Measurements from ENCODE around the gene NSMF. TPM values are rescaled to one million over a fixed set of nuclear protein-coding genes. Genes with fewer than 3 reads are reported as not detected.

NSMF gene
- total and polyA plus RNA-seq, 2 of the 8 experiments (the other 6 are each of a cell fraction or from before 2014, with no cell fraction given): 56.7 to 65.1 TPM

- no peak for TF ChIP-seq CREB1 (IDR thresholded peaks at IDR 0.05)
- TF ChIP-seq RXRA (IDR thresholded peaks at IDR 0.05; ENCODE audit: insufficient read depth, low read depth, low read length): no peak
- no peak for TF ChIP-seq TCF12 (IDR thresholded peaks at IDR 0.05; ENCODE audit: low read depth, low read length)
Measured at GRCh38 chr9:137449081-137449844, 9.9 kb downstream of the NSMF start (continued).

All from H1 (cell line).